Fibroblast of villous mesenchyme (primary cell): ENCODE data around the gene KLF11. TPM values are rescaled to one million over a fixed set of nuclear protein-coding genes. Genes with fewer than 3 reads are reported as not detected.

Experiments used
- DNase-seq: peaks from one replicate; pipeline ENCODE4 v3.0.0-alpha.2; 2010; ENCODE audit warnings: low read depth
- H3K4me3 ChIP-seq: 2 replicates; pipeline ENCODE4 v1.5.1; 2011; ENCODE audit warnings: low read depth, mild to moderate bottlenecking, low read length
- CTCF ChIP-seq: IDR thresholded peaks from 2 replicates; pipeline ENCODE4 v1.5.1; 2012; ENCODE audit warnings: low read depth, mild to moderate bottlenecking, low read length; ENCODE audit not compliant: insufficient read depth
- total RNA-seq: library from RNA; depleted of rRNA; stranded (reverse); fragments of >200 nt; gene quantifications from 2 replicates; pipeline ENCODE4 v1.2.3, GENCODE V29; 2012

Gene KLF11
- total RNA-seq, 1 donor: 6.9 TPM

- H3K4me3 ChIP-seq: no peak overlapping the region
- DNase-seq: no peak
- TF ChIP-seq CTCF: no peak
Measured at GRCh38 chr2:10054976-10055375, 11.6 kb downstream of the KLF11 start.

- no peak for TF ChIP-seq CTCF
- H3K4me3 ChIP-seq: no peak overlapping the region
- no peak for DNase-seq
Measured at GRCh38 chr2:10056439-10056838, 13.1 kb downstream of the KLF11 start.

- no peak for TF ChIP-seq CTCF
- peak; percentile 88 for DNase-seq
- H3K4me3 ChIP-seq: peak overlapping the region; percentile 28
Measured at GRCh38 chr2:10057231-10058107, 14.1 kb downstream of the KLF11 start.

- H3K4me3 ChIP-seq: no peak overlapping the region
- no peak for DNase-seq
- TF ChIP-seq CTCF: no peak
Measured at GRCh38 chr2:10058251-10059015, 15.1 kb downstream of the KLF11 start.

- no peak overlapping the region for H3K4me3 ChIP-seq
- no peak for DNase-seq
- no peak for TF ChIP-seq CTCF
Measured at GRCh38 chr2:10059016-10059351, 15.6 kb downstream of the KLF11 start.

GRCh38 chr2:10059552-10060335 lies 16.4 kb downstream of the KLF11 start:
- DNase-seq: no peak
- H3K4me3 ChIP-seq: no peak overlapping the region
- TF ChIP-seq CTCF: no peak
